GM21576 (cell line): ENCODE measurements around the gene SEC24B.

Experiments
- ATAC-seq: cut with Tn5 transposase; IDR thresholded peaks from one replicate; pipeline ENCODE4 v1.9.1; 2021; ENCODE audit warnings: mild to moderate bottlenecking, moderate library complexity; ENCODE audit not compliant: unreplicated experiment

The SEC24B gene

GRCh38 chr4:109433205-109434006 lies at the start of gene SEC24B:
Gene SEC24B (plus strand): TSS chr4:109433815. CDS start chr4:109433870, 55 bp downstream.
- ATAC-seq: peak; percentile 89

- no peak for ATAC-seq
Observed at GRCh38 chr4:109383823-109384222, 49.8 kb upstream of the SEC24B start.

GRCh38 chr4:109385260-109385659 lies 48.4 kb upstream of the SEC24B start:
- no peak for ATAC-seq

GRCh38 chr4:109389369-109390114 lies 44.1 kb upstream of the SEC24B start:
- ATAC-seq: peak; percentile 83

GRCh38 chr4:109390115-109390768 lies 43.4 kb upstream of the SEC24B start:
- peak; percentile 32 for ATAC-seq

GRCh38 chr4:109395694-109396093 lies 37.9 kb upstream of the SEC24B start:
- ATAC-seq: no peak

GRCh38 chr4:109398928-109399327 lies 34.7 kb upstream of the SEC24B start:
- no peak for ATAC-seq

GRCh38 chr4:109406337-109406931 lies 27.2 kb upstream of the SEC24B start:
- ATAC-seq: peak; percentile 75

- no peak for ATAC-seq
Observed at GRCh38 chr4:109407027-109407737, 26.4 kb upstream of the SEC24B start.

GRCh38 chr4:109408711-109409110 lies 24.9 kb upstream of the SEC24B start:
- ATAC-seq: no peak

- no peak for ATAC-seq
Observed at GRCh38 chr4:109410226-109410625, 23.4 kb upstream of the SEC24B start.

GRCh38 chr4:109410776-109411175 lies 22.8 kb upstream of the SEC24B start:
- ATAC-seq: no peak

- no peak for ATAC-seq
Observed at GRCh38 chr4:109411964-109412363, 21.7 kb upstream of the SEC24B start.

GRCh38 chr4:109412776-109413175 lies 20.8 kb upstream of the SEC24B start:
- ATAC-seq: no peak

GRCh38 chr4:109414938-109415337 lies 18.7 kb upstream of the SEC24B start:
- no peak for ATAC-seq

GRCh38 chr4:109418588-109418987 lies 15.0 kb upstream of the SEC24B start:
- ATAC-seq: no peak

GRCh38 chr4:109419679-109420078 lies 13.9 kb upstream of the SEC24B start:
- no peak for ATAC-seq

GRCh38 chr4:109424093-109424841 lies 9.3 kb upstream of the SEC24B start:
- ATAC-seq: no peak

- ATAC-seq: no peak
Observed at GRCh38 chr4:109425405-109425804, 8.2 kb upstream of the SEC24B start.

GRCh38 chr4:109429545-109429944 lies 4.1 kb upstream of the SEC24B start:
- no peak for ATAC-seq
